Fibroblast of lung (primary cell): ENCODE data around the gene ALDH3B2. TPM values are rescaled to one million over a fixed set of nuclear protein-coding genes. Genes with fewer than 3 reads are reported as not detected.

ENCODE experiments used
- DNase-seq, 2 donors: peaks; one replicate each; pipeline versions ENCODE4 v3.0.0 to v3.0.0-alpha.2; 2010; ENCODE audit warnings: low read depth in 2 of 2
- H2AFZ ChIP-seq: 2 replicates; pipeline ENCODE4 v1.5.1; 2012; ENCODE audit warnings: low read length, control low read depth, inconsistent platforms
- H3K27ac ChIP-seq: 2 replicates; pipeline ENCODE4 v1.5.1; 2011; ENCODE audit warnings: low read length, control low read depth; ENCODE audit not compliant: insufficient read depth
- H3K27me3 ChIP-seq: 2 replicates; pipeline ENCODE4 v1.5.1; 2011; ENCODE audit warnings: mild to moderate bottlenecking, low read length; ENCODE audit not compliant: control insufficient read depth, insufficient read depth
- H3K36me3 ChIP-seq: 2 replicates; pipeline ENCODE4 v1.5.1; 2011; ENCODE audit warnings: low read length; ENCODE audit not compliant: control insufficient read depth, insufficient read depth
- H3K4me1 ChIP-seq: 2 replicates; pipeline ENCODE4 v1.5.1; 2011; ENCODE audit warnings: low read length; ENCODE audit not compliant: control insufficient read depth, insufficient read depth; ENCODE audit errors: extremely low read depth
- H3K4me2 ChIP-seq: 2 replicates; pipeline ENCODE4 v1.5.1; 2011; ENCODE audit warnings: low read length, control low read depth; ENCODE audit not compliant: insufficient read depth; ENCODE audit errors: extremely low read depth
- H3K4me3 ChIP-seq, 4 experiments: fragments of 200-600 bp in 1 of 4; sonication (generic) in 1 of 4; replicated peaks in 1 of 4; 2 replicates each; pipeline ENCODE4 v1.5.1; 2011 to 2016; ENCODE audit warnings: low read length in 4 of 4, low read depth in 3 of 4, mild to moderate bottlenecking in 3 of 4, control low read depth in 2 of 4, inconsistent platforms in 1 of 4, mixed read lengths in 1 of 4; ENCODE audit not compliant: insufficient read depth in 1 of 4; ENCODE audit errors: control extremely low read depth in 1 of 4
- H3K79me2 ChIP-seq: 2 replicates; pipeline ENCODE4 v1.5.1; 2012; ENCODE audit warnings: mild to moderate bottlenecking, low read length, inconsistent platforms; ENCODE audit not compliant: control insufficient read depth, insufficient read depth
- H3K9ac ChIP-seq: 2 replicates; pipeline ENCODE4 v1.5.1; 2011; ENCODE audit warnings: mild to moderate bottlenecking, low read length, control low read depth; ENCODE audit not compliant: insufficient read depth
- H3K9me3 ChIP-seq: 2 replicates; pipeline ENCODE4 v1.5.1; 2012; ENCODE audit warnings: low read depth, low read length; ENCODE audit not compliant: control insufficient read depth, insufficient read depth
- H4K20me1 ChIP-seq: 2 replicates; pipeline ENCODE4 v1.5.1; 2011; ENCODE audit warnings: low read length; ENCODE audit not compliant: control insufficient read depth, insufficient read depth; ENCODE audit errors: extremely low read depth
- CTCF ChIP-seq, 2 donors: IDR thresholded peaks in 1 of 2; conservative IDR thresholded peaks in 1 of 2; 1 replicate in 1 of 2; 2 replicates in 1 of 2; pipeline ENCODE4 v1.5.1; 2011 to 2012; ENCODE audit warnings: low read length in 2 of 2, control low read depth in 1 of 2, inconsistent platforms in 1 of 2, low read depth in 1 of 2, mild to moderate bottlenecking in 1 of 2
- EZH2 ChIP-seq: IDR thresholded peaks from 2 replicates; pipeline ENCODE4 v1.5.1; 2012; ENCODE audit warnings: low read length, control low read depth, mild to moderate bottlenecking; ENCODE audit errors: missing control alignments
- polyA plus RNA-seq, 2 donors: library from polyadenylated mRNA; depleted of rRNA in 1 of 2; stranded (reverse) in 1 of 2; unstranded in 1 of 2; fragments of >200 nt; gene quantifications; 2 replicates each; pipeline ENCODE4 v1.2.1, GENCODE V29; 2011 to 2012; ENCODE audit warnings: missing spikeins in 1 of 2
- total RNA-seq: library from RNA; depleted of rRNA; stranded (reverse); fragments of >200 nt; gene quantifications from 2 replicates; pipeline ENCODE4 v1.2.1, GENCODE V29; 2014

Gene ALDH3B2
- total and polyA plus RNA-seq, 2 donors (not counting 1 experiment from before 2014, with no cell fraction given) = not detected

DNA sequence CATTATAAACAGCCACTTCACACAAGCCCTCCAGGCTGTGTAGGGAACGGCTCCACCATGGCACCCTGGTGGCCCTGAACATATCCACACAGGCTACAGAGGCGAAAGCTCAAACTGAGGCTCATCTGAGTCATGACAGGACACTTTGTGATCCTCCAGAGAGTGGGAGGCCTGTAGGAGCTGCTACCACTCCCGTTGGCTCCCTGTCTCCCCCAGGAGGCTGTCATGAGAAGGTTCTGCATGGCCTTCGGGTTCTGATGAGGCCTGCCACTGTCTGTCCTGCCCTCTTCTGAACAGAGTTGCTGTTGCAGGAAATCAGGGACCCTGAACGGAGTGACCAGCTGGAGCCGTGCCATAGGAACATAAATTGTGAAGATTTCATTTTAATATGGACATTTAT lies 23.8 kb upstream of the ALDH3B2 start:
- no peaks in the 10 kb centered on the region for H3K27me3 ChIP-seq
- no peaks in the 10 kb centered on the region for H4K20me1 ChIP-seq
- no peaks in the 10 kb centered on the region for H3K4me1 ChIP-seq
- no peaks in the 10 kb centered on the region for H3K36me3 ChIP-seq
- no peak overlapping the region for H3K4me2 ChIP-seq
- H3K9me3 ChIP-seq = no peaks in the 10 kb centered on the region
- H3K27ac ChIP-seq = no peak overlapping the region
- TF ChIP-seq EZH2 (no peak), CTCF (conservative IDR thresholded peaks at IDR 0.05 in 1 of 2, IDR thresholded peaks at IDR 0.05 in 1 of 2; ENCODE audit: low read depth in 1 of 2, low read length in 2 of 2) (peak in 1 of 2 donors; percentile 20)
- DNase-seq = no peak
- no peak overlapping the region for H3K9ac ChIP-seq
- no peaks in the 10 kb centered on the region for H3K79me2 ChIP-seq
- H2AFZ ChIP-seq = no peak overlapping the region
- H3K4me3 ChIP-seq = no peak overlapping the region

DNA sequence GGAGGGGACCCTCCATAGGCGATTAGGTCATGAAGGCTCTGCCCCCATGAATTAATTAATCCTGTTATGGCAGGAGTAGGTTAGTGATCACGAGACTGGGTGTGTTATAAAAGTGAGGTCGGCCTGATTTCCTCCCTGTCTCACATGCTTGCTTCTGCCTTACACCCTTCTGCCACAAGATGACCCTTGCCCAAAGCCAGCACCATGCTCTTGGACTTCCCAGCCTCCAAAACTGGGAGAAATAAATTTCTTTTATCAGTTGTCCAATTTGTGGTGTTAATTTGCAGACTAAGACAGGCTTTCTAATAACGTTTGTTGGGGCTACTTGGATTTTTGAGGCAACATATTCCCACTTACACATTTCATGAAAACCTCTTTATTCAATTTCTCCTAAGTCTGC lies 23.4 kb upstream of the ALDH3B2 start:
- H4K20me1 ChIP-seq = no peaks in the 10 kb centered on the region
- no peak overlapping the region for H3K9ac ChIP-seq
- no peak overlapping the region for H3K27ac ChIP-seq
- H3K4me1 ChIP-seq = no peaks in the 10 kb centered on the region
- H3K27me3 ChIP-seq = no peaks in the 10 kb centered on the region
- TF ChIP-seq EZH2 (no peak), CTCF (conservative IDR thresholded peaks at IDR 0.05 in 1 of 2, IDR thresholded peaks at IDR 0.05 in 1 of 2; ENCODE audit: low read depth in 1 of 2, low read length in 2 of 2) (peak in 1 of 2 donors; percentile 1)
- H3K79me2 ChIP-seq = no peaks in the 10 kb centered on the region
- no peak overlapping the region for H3K4me3 ChIP-seq
- no peak overlapping the region for H3K4me2 ChIP-seq
- no peaks in the 10 kb centered on the region for H3K9me3 ChIP-seq
- DNase-seq = no peak
- no peak overlapping the region for H2AFZ ChIP-seq
- H3K36me3 ChIP-seq = no peaks in the 10 kb centered on the region

GRCh38 chr11:67696998-67697397 lies 22.6 kb upstream of the ALDH3B2 start:
- H3K27me3 ChIP-seq = no peaks in the 10 kb centered on the region
- H3K9me3 ChIP-seq = no peaks in the 10 kb centered on the region
- no peak overlapping the region for H3K4me3 ChIP-seq
- H3K4me1 ChIP-seq = no peaks in the 10 kb centered on the region
- TF ChIP-seq EZH2 = no peak
- TF ChIP-seq CTCF (conservative IDR thresholded peaks at IDR 0.05 in 1 of 2, IDR thresholded peaks at IDR 0.05 in 1 of 2; ENCODE audit: low read depth in 1 of 2, low read length in 2 of 2) = no peak
- H3K79me2 ChIP-seq = no peaks in the 10 kb centered on the region
- no peak for DNase-seq
- H2AFZ ChIP-seq = no peak overlapping the region
- no peak overlapping the region for H3K9ac ChIP-seq
- no peak overlapping the region for H3K27ac ChIP-seq
- H3K36me3 ChIP-seq = no peaks in the 10 kb centered on the region
- H4K20me1 ChIP-seq = no peaks in the 10 kb centered on the region
- no peak overlapping the region for H3K4me2 ChIP-seq
